AG10803 (cell line): ENCODE data around the gene AGTR1.
"Not testable (repeated sequence)": the region's sequence is repeated elsewhere in the genome, so short reads cannot be mapped to it uniquely, and the experiment has no call there.

Experiments
- DNase-seq: peaks from one replicate; pipeline ENCODE4 v3.0.0; 2010; ENCODE audit warnings: low read depth
- H3K4me3 ChIP-seq: 2 replicates; pipeline ENCODE4 v1.5.1; 2011; ENCODE audit warnings: mild to moderate bottlenecking, low read length, control low read depth
- CTCF ChIP-seq: conservative IDR thresholded peaks from 2 replicates; pipeline ENCODE4 v1.5.1; 2011; ENCODE audit warnings: mild to moderate bottlenecking, low read length, control low read depth, inconsistent platforms

The AGTR1 gene

GRCh38 chr3:148746053-148746452 lies 48.4 kb downstream of the AGTR1 start:
- TF ChIP-seq CTCF, result no peak
- no peak overlapping the region for H3K4me3 ChIP-seq

DNA sequence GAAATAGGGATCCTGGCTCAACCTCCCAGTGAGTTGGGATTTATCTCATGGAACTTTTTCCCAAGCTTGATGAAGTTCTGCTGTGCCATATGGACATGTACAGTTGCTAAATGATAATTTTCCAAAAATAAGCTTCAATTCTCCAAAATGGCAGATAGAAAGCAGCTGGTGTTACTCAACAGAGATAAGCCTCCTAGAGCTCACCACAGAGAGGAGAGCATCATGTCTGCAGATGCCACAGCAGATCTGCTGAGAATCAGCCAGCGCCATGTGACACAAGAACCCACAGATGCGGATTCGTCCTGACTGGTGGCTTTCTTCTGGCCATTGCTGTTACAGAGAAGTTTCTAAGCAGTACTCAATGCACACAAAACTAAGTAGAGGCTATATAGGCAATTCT lies 50.6 kb downstream of the AGTR1 start:
- DNase-seq, result no peak
- no peak overlapping the region for H3K4me3 ChIP-seq
- TF ChIP-seq CTCF, result no peak

More at GRCh38 chr3:148746053-148746452, 48.4 kb downstream of the AGTR1 start:
- DNase-seq, result no peak

- no peak overlapping the region for H3K4me3 ChIP-seq
- DNase-seq, result peak; percentile 11
- no peak for TF ChIP-seq CTCF
These were observed 52.6 kb downstream of the AGTR1 start for GRCh38 chr3:148750296-148750695.

GRCh38 chr3:148751461-148751860 lies 53.8 kb downstream of the AGTR1 start:
- DNase-seq, result no peak
- TF ChIP-seq CTCF, result no peak
- H3K4me3 ChIP-seq, result no peak overlapping the region

DNA sequence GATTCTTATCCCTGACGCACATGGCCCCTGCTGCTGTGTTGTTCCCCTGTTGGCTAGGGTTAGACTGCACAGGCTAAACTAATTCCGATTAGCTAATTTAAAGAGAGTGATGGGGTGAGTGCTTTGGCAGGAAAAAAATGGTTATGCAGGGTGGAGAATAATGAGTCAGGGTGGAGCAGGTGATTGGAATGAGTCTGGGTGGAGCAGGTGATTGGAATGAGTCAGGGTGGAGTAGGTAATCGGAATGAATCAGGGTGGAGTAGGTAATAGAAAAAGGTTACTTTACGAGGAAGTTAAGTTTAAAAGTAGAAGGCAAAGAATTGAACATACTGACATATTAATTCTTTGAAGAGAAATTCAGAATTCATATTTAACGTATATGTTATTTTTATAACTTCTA lies 55.7 kb downstream of the AGTR1 start:
- not testable (repeated sequence) for H3K4me3 ChIP-seq, DNase-seq

GRCh38 chr3:148755570-148755969 lies 57.9 kb downstream of the AGTR1 start:
- TF ChIP-seq CTCF, result no peak
- no peak overlapping the region for H3K4me3 ChIP-seq
- no peak for DNase-seq

GRCh38 chr3:148756311-148756710 lies 58.6 kb downstream of the AGTR1 start:
- no peak overlapping the region for H3K4me3 ChIP-seq
- DNase-seq, result no peak

More at GRCh38 chr3:148756311-148756710, 58.6 kb downstream of the AGTR1 start:
- TF ChIP-seq CTCF, result no peak
